Measurements from ENCODE around the gene WDR11.

WDR11 gene

GRCh38 chr10:120941501-120941900, 90.3 kb downstream of the WDR11 start:
- Histone ChIP-seq H3K4me3 (ENCODE audit: low read depth in 1 of 5, low read length in 5 of 5) (no peak overlapping the region), H3K27ac (ENCODE audit: low read depth, low read length) (no peak overlapping the region), H3K4me1 (ENCODE audit: control insufficient read depth in 5 of 5, insufficient read depth in 5 of 5, low read length in 5 of 5) (peaks cover 0 to 15% (median 5%) of the 10 kb centered on the region in 5 donors), H3K9me3 (ENCODE audit: control insufficient read depth in 5 of 5, low read length in 5 of 5) (peaks cover 0 to 3% (median 0%) of the 10 kb centered on the region in 5 donors), H3K36me3 (ENCODE audit: control insufficient read depth in 5 of 5, insufficient read depth in 5 of 5, low read length in 5 of 5) (no peaks in the 10 kb centered on the region), H3K27me3 (ENCODE audit: control insufficient read depth in 5 of 5, insufficient read depth in 4 of 5, low read length in 5 of 5) (peaks cover 2 to 8% (median 5%) of the 10 kb centered on the region in 5 donors), H3K9ac (ENCODE audit: low read length in 5 of 5) (no peak overlapping the region)

DNA sequence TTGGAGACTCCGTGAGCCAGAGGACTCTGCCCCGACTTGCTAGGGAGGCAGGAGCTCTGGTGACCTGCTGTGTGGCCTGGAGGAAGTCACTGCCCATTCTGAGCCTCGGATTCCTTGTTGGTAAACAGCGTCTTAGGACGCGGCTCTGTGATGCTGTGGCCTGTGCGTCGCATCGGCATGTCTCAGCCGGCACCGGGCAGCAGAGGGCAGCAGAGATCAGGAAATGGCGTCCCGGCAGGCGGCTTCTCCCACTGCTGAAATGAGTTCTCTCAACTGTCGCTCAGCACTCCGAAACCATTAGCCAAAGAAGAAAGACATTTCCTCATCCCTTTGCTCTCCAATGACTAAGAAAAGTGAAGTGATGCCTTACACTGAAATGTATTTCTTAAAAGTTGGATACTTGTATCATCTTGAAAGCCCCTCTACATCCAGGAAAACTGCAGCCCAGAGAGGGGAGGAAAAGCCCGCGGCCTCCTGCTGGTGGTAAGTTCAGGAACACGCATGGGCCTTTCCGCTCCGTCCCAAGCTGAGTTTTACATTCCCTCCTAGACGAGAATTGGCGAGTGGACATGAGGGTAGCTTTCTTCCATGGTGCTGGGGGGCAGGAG, 91.7 kb downstream of the WDR11 start:
- peaks cover 0 to 3% (median 0%) of the 10 kb centered on the region in 5 donors for H3K9me3 ChIP-seq (ENCODE audit: control insufficient read depth in 5 of 5, low read length in 5 of 5)
- H3K36me3 ChIP-seq (ENCODE audit: control insufficient read depth in 5 of 5, insufficient read depth in 5 of 5, low read length in 5 of 5), result no peaks in the 10 kb centered on the region
- peak overlapping the region in 2 of 5 donors; percentile 28 to 32 for H3K4me3 ChIP-seq (ENCODE audit: low read depth in 1 of 5, low read length in 5 of 5)
- H3K9ac ChIP-seq (ENCODE audit: low read length in 5 of 5), result peak overlapping the region in 1 of 5 donors; percentile 21
- peaks cover 2 to 8% (median 5%) of the 10 kb centered on the region in 5 donors for H3K27me3 ChIP-seq (ENCODE audit: control insufficient read depth in 5 of 5, insufficient read depth in 4 of 5, low read length in 5 of 5)
- peaks cover 0 to 15% (median 6%) of the 10 kb centered on the region in 5 donors for H3K4me1 ChIP-seq (ENCODE audit: control insufficient read depth in 5 of 5, insufficient read depth in 5 of 5, low read length in 5 of 5)
- H3K27ac ChIP-seq (ENCODE audit: low read depth, low read length), result no peak overlapping the region

- no peak overlapping the region for H3K27ac ChIP-seq (ENCODE audit: low read depth, low read length)
- no peak overlapping the region for H3K4me3 ChIP-seq (ENCODE audit: low read depth in 1 of 5, low read length in 5 of 5)
- H3K27me3 ChIP-seq (ENCODE audit: control insufficient read depth in 5 of 5, insufficient read depth in 4 of 5, low read length in 5 of 5), result peaks cover 2 to 8% (median 5%) of the 10 kb centered on the region in 5 donors
- H3K4me1 ChIP-seq (ENCODE audit: control insufficient read depth in 5 of 5, insufficient read depth in 5 of 5, low read length in 5 of 5), result peaks cover 0 to 15% (median 6%) of the 10 kb centered on the region in 5 donors
- no peaks in the 10 kb centered on the region for H3K36me3 ChIP-seq (ENCODE audit: control insufficient read depth in 5 of 5, insufficient read depth in 5 of 5, low read length in 5 of 5)
- peaks cover 0 to 3% (median 0%) of the 10 kb centered on the region in 5 donors for H3K9me3 ChIP-seq (ENCODE audit: control insufficient read depth in 5 of 5, low read length in 5 of 5)
- H3K9ac ChIP-seq (ENCODE audit: low read length in 5 of 5), result no peak overlapping the region
Observed at GRCh38 chr10:120943542-120943941, 92.4 kb downstream of the WDR11 start.

GRCh38 chr10:120944586-120945125, 93.5 kb downstream of the WDR11 start:
- H3K27ac ChIP-seq (ENCODE audit: low read depth, low read length), result no peak overlapping the region

DNA sequence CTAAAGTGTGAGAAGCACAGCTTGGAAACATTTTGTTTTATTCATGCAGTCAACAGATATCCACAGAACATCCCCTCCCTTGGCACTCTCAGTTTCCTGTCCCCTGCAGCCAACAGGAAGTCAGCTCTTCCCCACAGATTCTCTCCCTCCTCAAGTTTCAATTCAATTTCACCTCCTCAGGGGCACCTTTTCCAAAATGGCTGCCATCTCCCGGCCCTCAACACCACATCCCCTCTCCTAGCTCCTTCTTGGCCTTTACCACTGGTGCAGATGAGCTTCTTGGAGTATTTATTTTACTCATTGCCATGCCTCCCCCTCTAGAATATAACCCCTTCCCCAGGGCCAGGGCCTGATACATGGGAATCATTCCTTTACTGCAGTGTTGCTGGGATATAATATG, 94.0 kb downstream of the WDR11 start:
- H3K27ac ChIP-seq (ENCODE audit: low read depth, low read length), result no peak overlapping the region
- H3K27me3 ChIP-seq (ENCODE audit: control insufficient read depth in 5 of 5, insufficient read depth in 4 of 5, low read length in 5 of 5), result peaks cover 11 to 16% (median 13%) of the 10 kb centered on the region in 5 donors
- no peaks in the 10 kb centered on the region for H3K36me3 ChIP-seq (ENCODE audit: control insufficient read depth in 5 of 5, insufficient read depth in 5 of 5, low read length in 5 of 5)
- H3K9ac ChIP-seq (ENCODE audit: low read length in 5 of 5), result no peak overlapping the region
- peaks cover 2 to 28% (median 16%) of the 10 kb centered on the region in 5 donors for H3K4me1 ChIP-seq (ENCODE audit: control insufficient read depth in 5 of 5, insufficient read depth in 5 of 5, low read length in 5 of 5)
- H3K9me3 ChIP-seq (ENCODE audit: control insufficient read depth in 5 of 5, low read length in 5 of 5), result peaks cover 0 to 3% (median 0%) of the 10 kb centered on the region in 5 donors
- no peak overlapping the region for H3K4me3 ChIP-seq (ENCODE audit: low read depth in 1 of 5, low read length in 5 of 5)

More at GRCh38 chr10:120944586-120945125, 93.5 kb downstream of the WDR11 start:
- Histone ChIP-seq H3K36me3 (ENCODE audit: control insufficient read depth in 5 of 5, insufficient read depth in 5 of 5, low read length in 5 of 5) (no peaks in the 10 kb centered on the region), H3K9ac (ENCODE audit: low read length in 5 of 5) (no peak overlapping the region), H3K4me3 (ENCODE audit: low read depth in 1 of 5, low read length in 5 of 5) (no peak overlapping the region), H3K4me1 (ENCODE audit: control insufficient read depth in 5 of 5, insufficient read depth in 5 of 5, low read length in 5 of 5) (peaks cover 0 to 23% (median 11%) of the 10 kb centered on the region in 5 donors), H3K9me3 (ENCODE audit: control insufficient read depth in 5 of 5, low read length in 5 of 5) (peaks cover 0 to 3% (median 0%) of the 10 kb centered on the region in 5 donors), H3K27me3 (ENCODE audit: control insufficient read depth in 5 of 5, insufficient read depth in 4 of 5, low read length in 5 of 5) (peaks cover 6 to 11% (median 8%) of the 10 kb centered on the region in 5 donors)

GRCh38 chr10:120945801-120946302, 94.7 kb downstream of the WDR11 start:
- Histone ChIP-seq H3K27ac (ENCODE audit: low read depth, low read length) (no peak overlapping the region), H3K9ac (ENCODE audit: low read length in 5 of 5) (no peak overlapping the region)

DNA sequence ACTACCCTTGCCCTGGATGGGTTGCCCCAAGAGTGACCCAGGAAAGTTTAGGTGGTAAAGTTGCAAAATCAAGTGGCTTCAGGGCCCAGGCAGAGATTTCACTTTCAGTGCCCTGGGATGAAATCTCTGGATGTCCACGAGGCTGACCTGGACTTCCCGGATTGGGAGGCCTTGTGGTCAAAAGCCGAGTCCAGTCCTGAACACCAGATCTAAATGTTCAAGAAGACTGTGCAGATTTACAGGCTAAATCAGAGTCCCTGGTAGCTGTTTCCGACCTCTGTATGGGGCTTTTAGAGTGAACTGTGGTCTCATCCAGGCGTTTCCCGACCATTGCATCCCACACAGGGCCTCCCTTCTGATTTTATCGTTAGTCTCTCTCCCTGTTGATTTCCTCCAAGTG, 95.3 kb downstream of the WDR11 start:
- Histone ChIP-seq H3K4me3 (ENCODE audit: low read depth in 1 of 5, low read length in 5 of 5) (no peak overlapping the region), H3K27me3 (ENCODE audit: control insufficient read depth in 5 of 5, insufficient read depth in 4 of 5, low read length in 5 of 5) (peaks cover 7 to 15% (median 14%) of the 10 kb centered on the region in 5 donors), H3K4me1 (ENCODE audit: control insufficient read depth in 5 of 5, insufficient read depth in 5 of 5, low read length in 5 of 5) (peaks cover 2 to 29% (median 18%) of the 10 kb centered on the region in 5 donors), H3K36me3 (ENCODE audit: control insufficient read depth in 5 of 5, insufficient read depth in 5 of 5, low read length in 5 of 5) (no peaks in the 10 kb centered on the region), H3K9ac (ENCODE audit: low read length in 5 of 5) (peak overlapping the region in 1 of 5 donors; percentile 35), H3K9me3 (ENCODE audit: control insufficient read depth in 5 of 5, low read length in 5 of 5) (peaks cover 0 to 3% (median 0%) of the 10 kb centered on the region in 5 donors), H3K27ac (ENCODE audit: low read depth, low read length) (no peak overlapping the region)

More at GRCh38 chr10:120945801-120946302, 94.7 kb downstream of the WDR11 start:
- Histone ChIP-seq H3K9me3 (ENCODE audit: control insufficient read depth in 5 of 5, low read length in 5 of 5) (peaks cover 0 to 3% (median 0%) of the 10 kb centered on the region in 5 donors), H3K27me3 (ENCODE audit: control insufficient read depth in 5 of 5, insufficient read depth in 4 of 5, low read length in 5 of 5) (peaks cover 7 to 15% (median 12%) of the 10 kb centered on the region in 5 donors), H3K36me3 (ENCODE audit: control insufficient read depth in 5 of 5, insufficient read depth in 5 of 5, low read length in 5 of 5) (no peaks in the 10 kb centered on the region), H3K4me1 (ENCODE audit: control insufficient read depth in 5 of 5, insufficient read depth in 5 of 5, low read length in 5 of 5) (peaks cover 2 to 29% (median 18%) of the 10 kb centered on the region in 5 donors), H3K4me3 (ENCODE audit: low read depth in 1 of 5, low read length in 5 of 5) (no peak overlapping the region)

- H3K4me1 ChIP-seq (ENCODE audit: control insufficient read depth in 5 of 5, insufficient read depth in 5 of 5, low read length in 5 of 5), result peaks cover 2 to 21% (median 13%) of the 10 kb centered on the region in 5 donors
- H3K9me3 ChIP-seq (ENCODE audit: control insufficient read depth in 5 of 5, low read length in 5 of 5), result peaks cover 7 to 14% (median 10%) of the 10 kb centered on the region in 5 donors
- no peaks in the 10 kb centered on the region for H3K36me3 ChIP-seq (ENCODE audit: control insufficient read depth in 5 of 5, insufficient read depth in 5 of 5, low read length in 5 of 5)
- H3K4me3 ChIP-seq (ENCODE audit: low read depth in 1 of 5, low read length in 5 of 5), result peak overlapping the region; percentile 54 to 66 (median 60)
- no peak overlapping the region for H3K27ac ChIP-seq (ENCODE audit: low read depth, low read length)
- H3K27me3 ChIP-seq (ENCODE audit: control insufficient read depth in 5 of 5, insufficient read depth in 4 of 5, low read length in 5 of 5), result peaks cover 7 to 18% (median 14%) of the 10 kb centered on the region in 5 donors
- H3K9ac ChIP-seq (ENCODE audit: low read length in 5 of 5), result peak overlapping the region in 1 of 5 donors; percentile 58
Observed at GRCh38 chr10:120948889-120949608, 97.9 kb downstream of the WDR11 start.

DNA sequence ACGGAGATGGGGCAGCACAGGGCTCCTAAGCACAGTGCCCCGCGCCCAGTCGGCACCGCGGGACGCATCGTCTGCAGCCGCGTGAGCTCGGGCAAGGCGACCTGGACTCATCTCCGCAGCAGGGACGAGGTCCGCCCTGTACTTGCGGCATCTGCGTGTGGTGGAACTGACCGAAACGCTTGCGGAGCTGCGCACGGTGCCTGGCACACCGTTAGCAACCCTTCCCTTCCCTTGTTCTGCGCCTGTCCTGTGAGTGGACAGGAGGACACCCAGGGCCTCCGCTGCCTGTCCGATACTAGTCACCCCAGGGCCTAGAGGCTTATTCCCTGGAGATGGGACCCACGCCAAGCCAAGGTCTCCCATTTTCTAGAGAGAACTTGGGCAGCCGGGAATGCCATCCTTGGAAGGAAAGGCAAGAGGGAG, 98.5 kb downstream of the WDR11 start:
- H3K4me1 ChIP-seq (ENCODE audit: control insufficient read depth in 5 of 5, insufficient read depth in 5 of 5, low read length in 5 of 5), result peaks cover 2 to 21% (median 13%) of the 10 kb centered on the region in 5 donors
- peaks cover 7 to 18% (median 14%) of the 10 kb centered on the region in 5 donors for H3K27me3 ChIP-seq (ENCODE audit: control insufficient read depth in 5 of 5, insufficient read depth in 4 of 5, low read length in 5 of 5)
- H3K9ac ChIP-seq (ENCODE audit: low read length in 5 of 5), result peak overlapping the region in 1 of 5 donors; percentile 58
- H3K9me3 ChIP-seq (ENCODE audit: control insufficient read depth in 5 of 5, low read length in 5 of 5), result peaks cover 8 to 20% (median 15%) of the 10 kb centered on the region in 5 donors
- H3K27ac ChIP-seq (ENCODE audit: low read depth, low read length), result no peak overlapping the region
- no peaks in the 10 kb centered on the region for H3K36me3 ChIP-seq (ENCODE audit: control insufficient read depth in 5 of 5, insufficient read depth in 5 of 5, low read length in 5 of 5)
- H3K4me3 ChIP-seq (ENCODE audit: low read depth in 1 of 5, low read length in 5 of 5), result peak overlapping the region in 4 of 5 donors; percentile 54 to 66 (median 58)

Data from subcutaneous abdominal adipose tissue (tissue), 5 donors.